HepG2 (cell line): ENCODE results near the gene SCUBE1. TPM values are rescaled to one million over a fixed set of nuclear protein-coding genes. Genes with fewer than 3 reads are reported as not detected.

Source experiments
- ARID2 ChIP-seq: sonication (generic); formaldehyde crosslinking; IDR thresholded peaks from 2 replicates; pipeline ENCODE4 v1.8.1; 2022; ENCODE audit warnings: mild to moderate bottlenecking, missing genetic modification reagents, borderline replicate concordance
- EZH2 ChIP-seq: conservative IDR thresholded peaks from 2 replicates; pipeline ENCODE4 v1.6.1; 2012; ENCODE audit warnings: mild to moderate bottlenecking, low read depth, low read length, moderate library complexity
- JDP2 ChIP-seq: sonication (generic); formaldehyde crosslinking; IDR thresholded peaks from 2 replicates; pipeline ENCODE4 v1.8.1; 2022; ENCODE audit warnings: missing genetic modification reagents, borderline replicate concordance
- KMT2B ChIP-seq: IDR thresholded peaks from 2 replicates; pipeline ENCODE4 v1.6.1; 2016; ENCODE audit warnings: missing genetic modification reagents, missing compliant biosample characterization
- MAX ChIP-seq: IDR thresholded peaks from 2 replicates; pipeline ENCODE4 v1.6.1; 2012; ENCODE audit warnings: inconsistent platforms
- MBNL3 ChIP-seq: fragments of 250-450 bp; sonication (Bioruptor Pico); conservative IDR thresholded peaks from 2 replicates; pipeline ENCODE4 v1.8.0; 2022; ENCODE audit warnings: mild to moderate bottlenecking, inconsistent platforms
- NAIF1 ChIP-seq: sonication (generic); formaldehyde crosslinking; IDR thresholded peaks from 2 replicates; pipeline ENCODE4 v1.5.0; 2020; ENCODE audit warnings: mild to moderate bottlenecking, missing genetic modification reagents, borderline replicate concordance
- SOX5 ChIP-seq: IDR thresholded peaks from 2 replicates; pipeline ENCODE4 v1.6.1; 2016; ENCODE audit warnings: borderline replicate concordance
- TBX2 ChIP-seq: sonication (generic); formaldehyde crosslinking; IDR thresholded peaks from 2 replicates; pipeline ENCODE4 v1.5.0; 2020; ENCODE audit warnings: missing genetic modification reagents, mild to moderate bottlenecking, borderline replicate concordance
- ZFP36L1 ChIP-seq: sonication (generic); formaldehyde crosslinking; IDR thresholded peaks from 2 replicates; pipeline ENCODE4 v1.8.0; 2022; ENCODE audit warnings: mild to moderate bottlenecking, missing genetic modification reagents, moderate library complexity
- ZNF10 ChIP-seq: sonication (generic); formaldehyde crosslinking; IDR thresholded peaks from 2 replicates; pipeline ENCODE4 v1.4.0; 2020; ENCODE audit warnings: mild to moderate bottlenecking, low read depth, missing genetic modification reagents, borderline replicate concordance
- ZNF331 ChIP-seq: sonication (generic); formaldehyde crosslinking; IDR thresholded peaks from 2 replicates; pipeline ENCODE4 v1.4.0; 2020; ENCODE audit warnings: missing genetic modification reagents
- ZNF598 ChIP-seq: sonication (generic); formaldehyde crosslinking; IDR thresholded peaks from 2 replicates; pipeline ENCODE4 v1.5.1; 2020; ENCODE audit warnings: mild to moderate bottlenecking, missing genetic modification reagents, borderline replicate concordance
- ZNF749 ChIP-seq: sonication (generic); formaldehyde crosslinking; IDR thresholded peaks from 2 replicates; pipeline ENCODE4 v1.8.0; 2022; ENCODE audit warnings: mild to moderate bottlenecking, missing genetic modification reagents, moderate library complexity, borderline replicate concordance
- ZNF850 ChIP-seq: sonication (generic); formaldehyde crosslinking; conservative IDR thresholded peaks from 2 replicates; pipeline ENCODE4 v1.9.0; 2021; ENCODE audit warnings: mild to moderate bottlenecking, missing genetic modification reagents
- polyA plus RNA-seq, 8 experiments: library from polyadenylated mRNA; depleted of rRNA in 3 of 8; stranded (reverse) in 7 of 8; unstranded in 1 of 8; fragments of >200 nt; fragmentation: Illumina TruSeq in 4 of 8; extraction: Trizol in 4 of 8; gene quantifications; 2 replicates each; pipeline versions ENCODE4 v1.2.1 to v1.2.3, GENCODE V29; 2011 to 2016; ENCODE audit warnings: low read depth in 4 of 8, missing spikeins in 1 of 8, mixed read lengths in 1 of 8; ENCODE audit not compliant: insufficient read depth in 1 of 8
- total RNA-seq, 5 experiments: library from RNA; depleted of rRNA; stranded (reverse); fragments of >200 nt; fragmentation: Illumina TruSeq; extraction: Trizol; gene quantifications; 2 replicates each; pipeline ENCODE4 v1.2.3, GENCODE V29; 2016; ENCODE audit warnings: low read depth in 1 of 5
- TF ChIP-seq, protein P1 (sequence below): sonication (generic); formaldehyde crosslinking; IDR thresholded peaks from 2 replicates; pipeline ENCODE4 v1.9.0; 2021; ENCODE audit warnings: mild to moderate bottlenecking, missing genetic modification reagents
- TF ChIP-seq, protein P2 (sequence below): IDR thresholded peaks from 2 replicates; pipeline ENCODE4 v1.6.1; 2016; ENCODE audit warnings: control low read depth
- TF ChIP-seq, protein P3 (sequence below): sonication (generic); formaldehyde crosslinking; IDR thresholded peaks from 2 replicates; pipeline ENCODE4 v1.8.1; 2023; ENCODE audit warnings: missing genetic modification reagents, mild to moderate bottlenecking, borderline replicate concordance
- TF ChIP-seq, protein P4 (sequence below): sonication (generic); formaldehyde crosslinking; IDR thresholded peaks from 2 replicates; pipeline ENCODE4 v1.5.0; 2020; ENCODE audit warnings: missing genetic modification reagents, mild to moderate bottlenecking, borderline replicate concordance

The SCUBE1 gene
- total and polyA plus RNA-seq, 2 of the 13 experiments (the other 11 are each of a cell fraction or from before 2014, with no cell fraction given): under 0.01 to 0.05 TPM

GRCh38 chr22:43186272-43187170, 156.7 kb downstream of the SCUBE1 start, which contains the start of gene TTLL12 (continued):
- TF ChIP-seq, protein P1, sequence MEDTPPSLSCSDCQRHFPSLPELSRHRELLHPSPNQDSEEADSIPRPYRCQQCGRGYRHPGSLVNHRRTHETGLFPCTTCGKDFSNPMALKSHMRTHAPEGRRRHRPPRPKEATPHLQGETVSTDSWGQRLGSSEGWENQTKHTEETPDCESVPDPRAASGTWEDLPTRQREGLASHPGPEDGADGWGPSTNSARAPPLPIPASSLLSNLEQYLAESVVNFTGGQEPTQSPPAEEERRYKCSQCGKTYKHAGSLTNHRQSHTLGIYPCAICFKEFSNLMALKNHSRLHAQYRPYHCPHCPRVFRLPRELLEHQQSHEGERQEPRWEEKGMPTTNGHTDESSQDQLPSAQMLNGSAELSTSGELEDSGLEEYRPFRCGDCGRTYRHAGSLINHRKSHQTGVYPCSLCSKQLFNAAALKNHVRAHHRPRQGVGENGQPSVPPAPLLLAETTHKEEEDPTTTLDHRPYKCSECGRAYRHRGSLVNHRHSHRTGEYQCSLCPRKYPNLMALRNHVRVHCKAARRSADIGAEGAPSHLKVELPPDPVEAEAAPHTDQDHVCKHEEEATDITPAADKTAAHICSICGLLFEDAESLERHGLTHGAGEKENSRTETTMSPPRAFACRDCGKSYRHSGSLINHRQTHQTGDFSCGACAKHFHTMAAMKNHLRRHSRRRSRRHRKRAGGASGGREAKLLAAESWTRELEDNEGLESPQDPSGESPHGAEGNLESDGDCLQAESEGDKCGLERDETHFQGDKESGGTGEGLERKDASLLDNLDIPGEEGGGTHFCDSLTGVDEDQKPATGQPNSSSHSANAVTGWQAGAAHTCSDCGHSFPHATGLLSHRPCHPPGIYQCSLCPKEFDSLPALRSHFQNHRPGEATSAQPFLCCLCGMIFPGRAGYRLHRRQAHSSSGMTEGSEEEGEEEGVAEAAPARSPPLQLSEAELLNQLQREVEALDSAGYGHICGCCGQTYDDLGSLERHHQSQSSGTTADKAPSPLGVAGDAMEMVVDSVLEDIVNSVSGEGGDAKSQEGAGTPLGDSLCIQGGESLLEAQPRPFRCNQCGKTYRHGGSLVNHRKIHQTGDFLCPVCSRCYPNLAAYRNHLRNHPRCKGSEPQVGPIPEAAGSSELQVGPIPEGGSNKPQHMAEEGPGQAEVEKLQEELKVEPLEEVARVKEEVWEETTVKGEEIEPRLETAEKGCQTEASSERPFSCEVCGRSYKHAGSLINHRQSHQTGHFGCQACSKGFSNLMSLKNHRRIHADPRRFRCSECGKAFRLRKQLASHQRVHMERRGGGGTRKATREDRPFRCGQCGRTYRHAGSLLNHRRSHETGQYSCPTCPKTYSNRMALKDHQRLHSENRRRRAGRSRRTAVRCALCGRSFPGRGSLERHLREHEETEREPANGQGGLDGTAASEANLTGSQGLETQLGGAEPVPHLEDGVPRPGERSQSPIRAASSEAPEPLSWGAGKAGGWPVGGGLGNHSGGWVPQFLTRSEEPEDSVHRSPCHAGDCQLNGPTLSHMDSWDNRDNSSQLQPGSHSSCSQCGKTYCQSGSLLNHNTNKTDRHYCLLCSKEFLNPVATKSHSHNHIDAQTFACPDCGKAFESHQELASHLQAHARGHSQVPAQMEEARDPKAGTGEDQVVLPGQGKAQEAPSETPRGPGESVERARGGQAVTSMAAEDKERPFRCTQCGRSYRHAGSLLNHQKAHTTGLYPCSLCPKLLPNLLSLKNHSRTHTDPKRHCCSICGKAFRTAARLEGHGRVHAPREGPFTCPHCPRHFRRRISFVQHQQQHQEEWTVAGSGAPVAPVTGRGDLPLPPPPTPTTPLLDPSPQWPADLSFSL: no peak
- TF ChIP-seq MAX (peak; percentile 91), NAIF1 (no peak), MBNL3 (CRISPR knock-in tag) (no peak), ZNF598 (no peak), ZNF850 (CRISPR knock-in tag) (no peak), ZNF749 (CRISPR knock-in tag) (peak; percentile 46; the same call in 1 of the 2 replicates), ZNF10 (CRISPR knock-in tag) (no peak), JDP2 (CRISPR knock-in tag) (no peak), TBX2 (no peak), KMT2B (CRISPR knock-in tag) (no peak), SOX5 (CRISPR knock-in tag) (0 out of 2 replicates have a peak, but pooled peaks have one; percentile 5), ZFP36L1 (CRISPR knock-in tag) (no peak), ZNF331 (0 out of 2 replicates have a peak, but pooled peaks have one; percentile 8), ARID2 (no peak), EZH2 (no peak)
- TF ChIP-seq, protein P2, sequence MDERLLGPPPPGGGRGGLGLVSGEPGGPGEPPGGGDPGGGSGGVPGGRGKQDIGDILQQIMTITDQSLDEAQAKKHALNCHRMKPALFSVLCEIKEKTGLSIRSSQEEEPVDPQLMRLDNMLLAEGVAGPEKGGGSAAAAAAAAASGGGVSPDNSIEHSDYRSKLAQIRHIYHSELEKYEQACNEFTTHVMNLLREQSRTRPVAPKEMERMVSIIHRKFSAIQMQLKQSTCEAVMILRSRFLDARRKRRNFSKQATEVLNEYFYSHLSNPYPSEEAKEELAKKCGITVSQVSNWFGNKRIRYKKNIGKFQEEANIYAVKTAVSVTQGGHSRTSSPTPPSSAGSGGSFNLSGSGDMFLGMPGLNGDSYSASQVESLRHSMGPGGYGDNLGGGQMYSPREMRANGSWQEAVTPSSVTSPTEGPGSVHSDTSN (CRISPR knock-in tag): no peak
- TF ChIP-seq, protein P3, sequence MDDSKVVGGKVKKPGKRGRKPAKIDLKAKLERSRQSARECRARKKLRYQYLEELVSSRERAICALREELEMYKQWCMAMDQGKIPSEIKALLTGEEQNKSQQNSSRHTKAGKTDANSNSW: no peak
- TF ChIP-seq, protein P4, sequence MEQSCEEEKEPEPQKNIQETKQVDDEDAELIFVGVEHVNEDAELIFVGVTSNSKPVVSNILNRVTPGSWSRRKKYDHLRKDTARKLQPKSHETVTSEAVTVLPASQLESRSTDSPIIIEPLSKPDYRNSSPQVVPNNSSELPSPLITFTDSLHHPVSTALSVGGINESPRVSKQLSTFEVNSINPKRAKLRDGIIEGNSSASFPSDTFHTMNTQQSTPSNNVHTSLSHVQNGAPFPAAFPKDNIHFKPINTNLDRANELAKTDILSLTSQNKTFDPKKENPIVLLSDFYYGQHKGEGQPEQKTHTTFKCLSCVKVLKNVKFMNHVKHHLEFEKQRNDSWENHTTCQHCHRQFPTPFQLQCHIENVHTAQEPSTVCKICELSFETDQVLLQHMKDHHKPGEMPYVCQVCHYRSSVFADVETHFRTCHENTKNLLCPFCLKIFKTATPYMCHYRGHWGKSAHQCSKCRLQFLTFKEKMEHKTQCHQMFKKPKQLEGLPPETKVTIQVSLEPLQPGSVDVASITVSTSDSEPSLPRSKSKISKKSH (CRISPR knock-in tag): no peak; the same call in 1 of the 2 replicates
